Esophagus squamous epithelium (tissue), 5 donors: ENCODE measurements around the gene TOM1L1. TPM values are rescaled to one million over a fixed set of nuclear protein-coding genes. Genes with fewer than 3 reads are reported as not detected.

Experiments used
- DNase-seq: peaks from one replicate; lab custom pipeline; 2025; lab: John Stamatoyannopoulos, UW
- H3K27ac ChIP-seq, 4 donors: fragments of 200-600 bp; sonication (generic); one replicate each; pipeline ENCODE4 v1.5.1; 2016 to 2019; ENCODE audit warnings: mild to moderate bottlenecking in 1 of 4
- H3K27me3 ChIP-seq, 4 donors: fragments of 200-600 bp; sonication (generic); 1 replicate in 3 of 4; 2 replicates in 1 of 4; pipeline versions ENCODE4 v1.5.1 to v1.6.0; 2017 to 2021; ENCODE audit warnings: antibody characterized with exemption in 1 of 4
- H3K36me3 ChIP-seq, 3 donors: fragments of 200-600 bp; sonication (generic); one replicate each; pipeline ENCODE4 v1.5.1; 2016 to 2019
- H3K4me1 ChIP-seq, 3 donors: fragments of 200-600 bp; sonication (generic); one replicate each; pipeline ENCODE4 v1.5.1; 2017 to 2019
- H3K4me3 ChIP-seq, 4 donors: fragments of 200-600 bp; sonication (generic); 1 replicate in 3 of 4; 2 replicates in 1 of 4; pipeline ENCODE4 v1.5.1; 2016 to 2019; ENCODE audit warnings: mild to moderate bottlenecking in 2 of 4, moderate library complexity in 1 of 4
- H3K9me3 ChIP-seq, 3 donors: fragments of 200-600 bp; sonication (generic); one replicate each; pipeline ENCODE4 v1.5.1; 2016 to 2019
- CTCF ChIP-seq, 6 experiments: fragments of 450-650 bp in 4 of 6; fragments of 200-600 bp in 2 of 6; sonication (generic) in 2 of 6; IDR thresholded peaks; one replicate each; pipeline ENCODE4 v1.5.1; 2016 to 2019; ENCODE audit warnings: antibody characterized with exemption in 6 of 6, mild to moderate bottlenecking in 4 of 6, moderate library complexity in 4 of 6
- POLR2A ChIP-seq, 4 donors: fragments of 450-650 bp; IDR thresholded peaks; one replicate each; pipeline ENCODE4 v1.6.1; 2017; ENCODE audit warnings: antibody characterized with exemption in 4 of 4, mild to moderate bottlenecking in 4 of 4, moderate library complexity in 3 of 4
- WGBS, 2 donors: methylation state at CpG; one replicate each; pipeline ENCODE4 v1.1.5; 2018; 5-methylcytosine and 5-hydroxymethylcytosine counted together
- intact Hi-C: fragments of 100-400 bp; cut with DNase I; formaldehyde crosslinking; loops from one replicate; pipeline ENCODE4 v1.15.0; 2022
- total RNA-seq, 4 donors: library from RNA; depleted of rRNA; stranded (reverse); fragments of >200 nt; gene quantifications; one replicate each; pipeline ENCODE4 v1.1.0, GENCODE V29; 2016
- donor health status: DM: yes; HTN: yes; CAD: no.

TOM1L1 gene
- total RNA-seq, 4 donors from 2014 or later = 31.6 to 42.5 (median 40.0) TPM

DNA sequence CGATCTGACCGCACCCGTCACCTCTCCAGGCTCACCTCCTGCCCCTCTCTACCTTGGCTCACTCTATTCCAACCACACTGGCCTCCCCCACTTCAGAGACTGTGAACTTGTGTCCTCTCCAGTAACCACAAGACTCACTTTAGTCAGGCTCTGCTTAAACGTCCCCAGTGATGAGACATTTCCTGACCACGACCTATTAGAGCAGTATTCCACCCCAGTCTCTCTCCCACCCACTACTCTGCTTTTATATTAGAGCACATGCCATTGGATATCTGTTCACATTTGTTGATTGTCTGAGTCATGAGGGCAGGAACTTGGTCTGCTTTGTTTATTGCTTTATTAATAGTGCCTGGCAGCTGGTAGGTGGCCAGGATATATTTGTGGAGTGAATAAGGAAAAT, 47.7 kb downstream of the TOM1L1 start:
- no peak for TF ChIP-seq POLR2A (IDR thresholded peaks at IDR 0.05)
- Histone ChIP-seq H3K27ac (no peak overlapping the region), H3K9me3 (no peaks in the 10 kb centered on the region), H3K36me3 (peaks cover 0 to 63% (median 0%) of the 10 kb centered on the region in 3 donors), H3K27me3 (no peaks in the 10 kb centered on the region), H3K4me1 (no peaks in the 10 kb centered on the region), H3K4me3 (no peak overlapping the region)
- intact Hi-C loops = no loop called here
- no peak for DNase-seq
- WGBS, 2 donors = 51 to 65% methylated on average over 5 of the region's 5 CpGs

- peaks cover 0 to 80% (median 0%) of the 10 kb centered on the region in 3 donors for H3K36me3 ChIP-seq
- TF ChIP-seq POLR2A (IDR thresholded peaks at IDR 0.05) = no peak
- TF ChIP-seq CTCF (IDR thresholded peaks at IDR 0.05) = no peak
- DNase-seq = no peak
- intact Hi-C loops = no loop called here
- no peaks in the 10 kb centered on the region for H3K27me3 ChIP-seq
- H3K4me1 ChIP-seq = no peaks in the 10 kb centered on the region
- H3K27ac ChIP-seq = no peak overlapping the region
- H3K4me3 ChIP-seq = no peak overlapping the region
- WGBS, 2 donors = 72 to 82% methylated on average over 2 of the region's 2 CpGs
- no peaks in the 10 kb centered on the region for H3K9me3 ChIP-seq
These were observed 49.5 kb downstream of the TOM1L1 start for GRCh38 chr17:54950116-54950515.

- no peak for DNase-seq
- Histone ChIP-seq H3K4me1 (no peaks in the 10 kb centered on the region), H3K9me3 (no peaks in the 10 kb centered on the region), H3K36me3 (peaks cover 0 to 92% (median 0%) of the 10 kb centered on the region in 3 donors), H3K27ac (no peak overlapping the region), H3K4me3 (no peak overlapping the region), H3K27me3 (no peaks in the 10 kb centered on the region)
- TF ChIP-seq POLR2A (IDR thresholded peaks at IDR 0.05) (no peak), CTCF (IDR thresholded peaks at IDR 0.05) (no peak)
- WGBS, 2 donors = 56 to 87% methylated on average over 1 to 3 of the region's 4 CpGs
- intact Hi-C loops = no loop called here
These were observed 50.6 kb downstream of the TOM1L1 start for GRCh38 chr17:54951286-54951685.

DNA sequence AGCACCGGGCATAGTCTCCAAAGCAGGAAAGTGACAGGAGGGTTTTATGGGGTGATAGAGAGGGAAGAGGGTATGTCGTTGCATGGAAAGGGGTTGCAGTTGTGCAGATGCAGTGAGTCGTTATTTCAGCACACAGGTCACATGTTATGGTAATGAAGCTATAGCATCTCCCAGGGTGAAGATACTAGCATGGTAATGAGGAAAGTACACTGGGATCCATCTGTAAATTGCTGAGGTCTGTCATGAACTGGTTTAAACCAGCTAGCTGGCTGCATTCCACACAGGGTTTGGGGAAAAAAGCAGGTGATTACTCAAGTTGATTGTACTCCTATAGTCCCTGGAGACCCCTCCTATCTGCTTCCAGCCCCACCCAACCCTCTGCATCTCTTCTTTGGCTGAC, 56.1 kb downstream of the TOM1L1 start:
- no peak for DNase-seq
- TF ChIP-seq CTCF (IDR thresholded peaks at IDR 0.05) = no peak
- no peak for TF ChIP-seq POLR2A (IDR thresholded peaks at IDR 0.05)
- H3K4me3 ChIP-seq = no peak overlapping the region
- H3K27me3 ChIP-seq = no peaks in the 10 kb centered on the region
- 79 to 80% methylated on average over 3 of the region's 3 CpGs for WGBS, 2 donors
- no peaks in the 10 kb centered on the region for H3K9me3 ChIP-seq
- intact Hi-C loops = no loop called here
- peaks cover 7 to 100% (median 8%) of the 10 kb centered on the region in 3 donors for H3K36me3 ChIP-seq
- H3K4me1 ChIP-seq = no peaks in the 10 kb centered on the region
- H3K27ac ChIP-seq = no peak overlapping the region

DNA sequence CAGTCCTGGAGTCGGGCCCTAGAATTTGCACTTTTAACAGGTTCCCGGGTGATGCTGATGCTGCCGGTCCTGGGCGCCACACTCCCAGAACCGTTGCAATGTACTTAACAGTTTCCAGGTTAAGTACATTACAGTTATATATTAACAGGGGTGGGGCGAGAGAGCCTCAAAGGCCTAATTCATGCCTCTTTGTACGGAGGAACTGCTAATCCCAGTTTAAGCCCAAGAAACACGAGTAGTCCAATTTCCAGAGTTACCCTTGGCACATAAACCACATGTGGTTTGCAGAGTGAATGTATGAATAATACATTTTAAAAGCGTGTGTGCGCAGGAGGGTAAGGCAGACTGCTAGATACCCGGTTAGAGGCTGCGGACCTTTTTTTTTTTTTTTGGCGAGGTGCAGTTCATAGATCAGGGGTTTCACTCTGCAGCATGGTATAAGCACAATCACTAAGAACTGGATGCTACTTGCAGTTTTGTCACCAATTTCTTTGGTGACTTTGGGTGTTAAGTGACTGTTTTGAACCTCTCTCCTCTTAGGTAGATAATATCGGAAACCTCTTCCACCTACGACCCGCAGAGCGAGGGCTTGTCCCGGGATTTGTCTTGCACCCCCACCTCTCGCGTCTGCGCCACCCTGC, 67.1 kb downstream of the TOM1L1 start:
- Histone ChIP-seq H3K9me3 (no peaks in the 10 kb centered on the region), H3K27me3 (no peaks in the 10 kb centered on the region), H3K4me3 (peak overlapping the region; percentile 67 to 96 (median 88)), H3K36me3 (peaks cover 0 to 20% (median 4%) of the 10 kb centered on the region in 3 donors), H3K4me1 (peaks cover 7 to 36% (median 13%) of the 10 kb centered on the region in 3 donors), H3K27ac (peak overlapping the region; percentile 82 to 88 (median 86))
- TF ChIP-seq CTCF (IDR thresholded peaks at IDR 0.05) (peak in 1 of 6 experiments; percentile 33), POLR2A (IDR thresholded peaks at IDR 0.05) (no peak)
- WGBS, 2 donors = 0 to 2% methylated on average over 11 to 12 of the region's 21 CpGs
- DNase-seq = no peak
- intact Hi-C loops = no loop called here
